Endothelial cell of umbilical vein (primary cell): ENCODE results near the gene DAPL1. TPM values are rescaled to one million over a fixed set of nuclear protein-coding genes. Genes with fewer than 3 reads are reported as not detected.

Source experiments
- BruUV-seq: library from RNA; stranded (reverse); fragments of 400-500 nt; replicated peaks from 2 replicates; lab custom pipeline; 2021; lab: Mats Ljungman, UMichigan
- CTCF ChIA-PET: fragments of 300-600, 350-600 bp; sonication (Branson Sonifier 250); formaldehyde crosslinking; loops from one replicate; lab custom pipeline; 2021; ENCODE audit warnings: antibody characterized with exemption, inconsistent platforms; lab: Charles Lee
- POLR2A ChIA-PET: fragments of 300-600, 350-600 bp; sonication (Branson Sonifier 250); formaldehyde crosslinking; loops from one replicate; lab custom pipeline; 2021; ENCODE audit warnings: antibody characterized with exemption, inconsistent platforms; lab: Charles Lee
- DNase-seq: peaks from one replicate; pipeline ENCODE4 v3.0.0-alpha.2; 2011; ENCODE audit warnings: low read depth, low spot score
- FAIRE-seq: peaks from 2 replicates; lab custom pipeline; 2011; peaks lifted over from hg19 to GRCh38; lab: Jason Lieb, UNC
- H2AFZ ChIP-seq: 2 replicates; pipeline ENCODE4 v1.6.0; 2012; ENCODE audit warnings: low read depth, low read length, control low read depth, inconsistent platforms
- H3K27ac ChIP-seq: 2 replicates; pipeline ENCODE4 v1.5.1; 2011; ENCODE audit warnings: low read depth, mild to moderate bottlenecking, control low read depth, low read length, moderate library complexity; ENCODE audit not compliant: insufficient read depth
- H3K27me3 ChIP-seq, 2 experiments: 2 replicates each; pipeline versions ENCODE4 v1.6.0 to v1.6.1; 2011; ENCODE audit warnings: low read length in 2 of 2, mixed read lengths in 1 of 2; ENCODE audit not compliant: control insufficient read depth in 2 of 2, insufficient read depth in 2 of 2
- H3K36me3 ChIP-seq, 2 experiments: 2 replicates in 1 of 2; 3 replicates in 1 of 2; pipeline ENCODE4 v1.5.1; 2011; ENCODE audit warnings: low read length in 2 of 2, mild to moderate bottlenecking in 1 of 2, moderate library complexity in 1 of 2; ENCODE audit not compliant: control insufficient read depth in 2 of 2, insufficient read depth in 2 of 2; ENCODE audit errors: extremely low read depth in 1 of 2
- H3K4me1 ChIP-seq: 3 replicates; pipeline ENCODE4 v1.5.1; 2011; ENCODE audit warnings: mild to moderate bottlenecking, low read length; ENCODE audit not compliant: control insufficient read depth, insufficient read depth; ENCODE audit errors: extremely low read depth
- H3K4me2 ChIP-seq: 2 replicates; pipeline ENCODE4 v1.6.1; 2011; ENCODE audit warnings: low read length, control low read depth, mixed read lengths; ENCODE audit not compliant: insufficient read depth
- H3K4me3 ChIP-seq, 3 experiments: fragments of 200-600 bp in 1 of 3; sonication (generic), shearing (Covaris generic) in 1 of 3; replicated peaks in 1 of 3; 2 replicates each; pipeline ENCODE4 v1.5.1; 2011 to 2016; ENCODE audit warnings: control low read depth in 3 of 3, low read length in 3 of 3, mild to moderate bottlenecking in 2 of 3, inconsistent platforms in 1 of 3, low read depth in 1 of 3, moderate library complexity in 1 of 3; ENCODE audit not compliant: insufficient read depth in 1 of 3
- H3K79me2 ChIP-seq: 2 replicates; pipeline ENCODE4 v1.6.0; 2012; ENCODE audit warnings: low read length, inconsistent platforms; ENCODE audit not compliant: control insufficient read depth, insufficient read depth
- H3K9ac ChIP-seq: replicated peaks from 2 replicates; pipeline ENCODE3; 2011; ENCODE audit warnings: low read length, control low read depth; ENCODE audit not compliant: insufficient read depth; ENCODE audit errors: extremely low read depth
- H3K9me1 ChIP-seq: replicated peaks from 3 replicates; pipeline ENCODE4 v1.6.0; 2011; ENCODE audit warnings: mild to moderate bottlenecking, low read length; ENCODE audit not compliant: control insufficient read depth, insufficient read depth; ENCODE audit errors: extremely low read depth
- H3K9me3 ChIP-seq: replicated peaks from 2 replicates; pipeline ENCODE4 v1.5.1; 2012; ENCODE audit warnings: low read length, inconsistent platforms; ENCODE audit not compliant: control insufficient read depth, insufficient read depth
- H4K20me1 ChIP-seq: replicated peaks from 2 replicates; pipeline ENCODE3; 2011; ENCODE audit warnings: mild to moderate bottlenecking, low read length; ENCODE audit not compliant: control insufficient read depth, insufficient read depth; ENCODE audit errors: extremely low read depth
- CTCF ChIP-seq, 2 donors: IDR thresholded peaks; 1 replicate in 1 of 2; 2 replicates in 1 of 2; pipeline ENCODE4 v1.5.1; 2011; ENCODE audit warnings: low read length in 2 of 2, mild to moderate bottlenecking in 2 of 2, moderate library complexity in 2 of 2, control low read depth in 1 of 2, inconsistent platforms in 1 of 2, low read depth in 1 of 2; ENCODE audit not compliant: insufficient read depth in 1 of 2; ENCODE audit errors: extremely low read depth in 1 of 2
- EZH2 ChIP-seq: IDR thresholded peaks from 2 replicates; pipeline ENCODE4 v1.6.1; 2012; ENCODE audit warnings: borderline replicate concordance, low read depth, mild to moderate bottlenecking, moderate library complexity, low read length, inconsistent platforms; ENCODE audit not compliant: severe bottlenecking
- FOS ChIP-seq: IDR thresholded peaks from 2 replicates; pipeline ENCODE4 v1.6.1; 2011; ENCODE audit warnings: mild to moderate bottlenecking, low read length, moderate library complexity, borderline replicate concordance; ENCODE audit not compliant: insufficient read depth
- GATA2 ChIP-seq: IDR thresholded peaks from 2 replicates; pipeline ENCODE4 v1.7.0; 2011; ENCODE audit warnings: low read depth, mild to moderate bottlenecking, moderate library complexity, mixed read lengths, low read length; ENCODE audit not compliant: insufficient read length, insufficient read depth
- JUN ChIP-seq: IDR thresholded peaks from 2 replicates; pipeline ENCODE4 v1.6.1; 2011; ENCODE audit warnings: borderline replicate concordance, low read depth; ENCODE audit not compliant: insufficient read length, insufficient read depth
- MAX ChIP-seq: IDR thresholded peaks from 2 replicates; pipeline ENCODE4 v1.6.1; 2011; ENCODE audit not compliant: insufficient read depth, insufficient read length
- MYC ChIP-seq: IDR thresholded peaks from one replicate; pipeline ENCODE4 v1.6.1; 2011; ENCODE audit warnings: mild to moderate bottlenecking, low read depth, low read length
- POLR2A ChIP-seq: IDR thresholded peaks from 2 replicates; pipeline ENCODE4 v1.6.1; 2012; ENCODE audit warnings: low read depth, mild to moderate bottlenecking, control low read depth, low read length
- POLR2AphosphoS5 ChIP-seq: IDR thresholded peaks from 2 replicates; pipeline ENCODE4 v1.6.1; 2012; ENCODE audit warnings: low read depth, mild to moderate bottlenecking, control low read depth, low read length, moderate library complexity; ENCODE audit not compliant: insufficient read depth
- dilution Hi-C: fragments of 300-500 bp; cut with MboI; formaldehyde crosslinking; loops from one replicate; pipeline ENCODE4 v1.15.0; 2019; ENCODE audit warnings: low sequenced_read_pairs; ENCODE audit not compliant: extremely low pct_ligation_motif_present
- intact Hi-C: fragments of 100-400 bp; cut with micrococcal nuclease; formaldehyde crosslinking; loops from one replicate; pipeline ENCODE4 v1.10.0; 2022
- polyA plus RNA-seq, 4 experiments: library from polyadenylated mRNA; depleted of rRNA in 3 of 4; stranded (reverse) in 3 of 4; unstranded in 1 of 4; fragments of >200 nt; gene quantifications; 2 replicates each; pipeline versions ENCODE4 v1.2.1 to v1.2.3, GENCODE V29; 2011 to 2012; ENCODE audit warnings: missing spikeins in 1 of 4
- total RNA-seq: library from RNA; stranded (reverse); gene quantifications from 2 replicates; pipeline ENCODE4 v1.2.3, GENCODE V29; 2021

The DAPL1 gene
- total and polyA plus RNA-seq, 2 donors (not counting 3 experiments of a cell fraction or from before 2014, with no cell fraction given) = not detected

- intact Hi-C loops = no loop called here
- Histone ChIP-seq H3K36me3 (no peaks in the 10 kb centered on the region), H3K27me3 (peaks cover 6 to 11% of the 10 kb centered on the region in 2 experiments), H3K9ac (no peak overlapping the region), H3K79me2 (no peaks in the 10 kb centered on the region), H3K4me3 (no peak overlapping the region), H3K4me1 (no peaks in the 10 kb centered on the region), H3K9me1 (no peaks in the 10 kb centered on the region), H3K27ac (no peak overlapping the region), H3K4me2 (no peak overlapping the region), H2AFZ (no peak overlapping the region), H3K9me3 (no peaks in the 10 kb centered on the region), H4K20me1 (no peaks in the 10 kb centered on the region)
- TF ChIP-seq EZH2 (no peak), JUN (no peak)
- dilution Hi-C loops = no loop called here
- DNase-seq (no peak), FAIRE-seq (no peak)
- ChIA-PET CTCF (no interaction called here), POLR2A (no interaction called here)
- no TSS peak for BruUV-seq
Observed at GRCh38 chr2:158803506-158803905, 8.4 kb downstream of the DAPL1 start.

GRCh38 chr2:158805255-158805654 lies 10.1 kb downstream of the DAPL1 start:
- H3K9me3 ChIP-seq = no peaks in the 10 kb centered on the region
- dilution Hi-C loops = no loop called here
- DNase-seq = no peak
- H3K4me2 ChIP-seq = no peak overlapping the region
- intact Hi-C loops = no loop called here
- POLR2A ChIA-PET = no interaction called here
- BruUV-seq = no TSS peak
- H3K27ac ChIP-seq = no peak overlapping the region
- no peaks in the 10 kb centered on the region for H4K20me1 ChIP-seq
- H3K79me2 ChIP-seq = no peaks in the 10 kb centered on the region
- no peak overlapping the region for H3K4me3 ChIP-seq
- H3K9me1 ChIP-seq = no peaks in the 10 kb centered on the region
- no peaks in the 10 kb centered on the region for H3K36me3 ChIP-seq
- CTCF ChIA-PET = no interaction called here
- no peak for TF ChIP-seq JUN
- no peak for TF ChIP-seq MYC
- no peak for TF ChIP-seq MAX
- TF ChIP-seq EZH2 = no peak
- TF ChIP-seq POLR2A = no peak
- TF ChIP-seq FOS = no peak
- TF ChIP-seq POLR2AphosphoS5 = no peak
- no peak for TF ChIP-seq CTCF (IDR thresholded peaks at IDR 0.05; ENCODE audit: extremely low read depth in 1 of 2, insufficient read depth in 1 of 2, low read depth in 1 of 2, low read length in 2 of 2)
- TF ChIP-seq GATA2 = no peak
- no peak overlapping the region for H2AFZ ChIP-seq
- H3K9ac ChIP-seq = no peak overlapping the region
- FAIRE-seq = no peak
- H3K27me3 ChIP-seq = peaks cover 6 to 9% of the 10 kb centered on the region in 2 experiments
- no peaks in the 10 kb centered on the region for H3K4me1 ChIP-seq
